GM23338 (cell line): ENCODE data around the gene SLC44A1.

Source experiments
- EZH2 ChIP-seq: fragments of 200-600 bp; sonication (generic); IDR thresholded peaks from one replicate; pipeline ENCODE4 v1.8.0; 2017; ENCODE audit warnings: antibody characterized with exemption, mild to moderate bottlenecking, low read depth; ENCODE audit not compliant: unreplicated experiment
- JUNB ChIP-seq: IDR thresholded peaks from one replicate; pipeline ENCODE4 v1.6.1; 2016; ENCODE audit warnings: antibody characterized with exemption; ENCODE audit not compliant: unreplicated experiment
- NANOG ChIP-seq: IDR thresholded peaks from 2 replicates; pipeline ENCODE4 v1.6.1; 2016; ENCODE audit warnings: antibody characterized with exemption, borderline replicate concordance
- POLR2AphosphoS5 ChIP-seq: IDR thresholded peaks from 2 replicates; pipeline ENCODE4 v1.6.1; 2016; ENCODE audit warnings: antibody characterized with exemption, low read depth
- ZNF331 ChIP-seq: fragments of 250-450 bp; sonication (Bioruptor Pico); IDR thresholded peaks from 2 replicates; pipeline ENCODE4 v1.5.0; 2020; ENCODE audit warnings: low read depth, mild to moderate bottlenecking, moderate library complexity
- TF ChIP-seq, protein P1 (sequence below), 2 experiments: fragments of 200-600 bp in 1 of 2; sonication (generic) in 1 of 2; conservative IDR thresholded peaks; 2 replicates each; pipeline versions ENCODE4 v1.5.1 to v1.6.1; 2016 to 2017; ENCODE audit warnings: antibody characterized with exemption in 2 of 2, low read depth in 2 of 2, mild to moderate bottlenecking in 2 of 2, moderate library complexity in 1 of 2
- TF ChIP-seq, protein P2 (sequence below): IDR thresholded peaks from one replicate; pipeline ENCODE4 v1.6.1; 2018; ENCODE audit warnings: antibody characterized with exemption; ENCODE audit not compliant: unreplicated experiment

DNA sequence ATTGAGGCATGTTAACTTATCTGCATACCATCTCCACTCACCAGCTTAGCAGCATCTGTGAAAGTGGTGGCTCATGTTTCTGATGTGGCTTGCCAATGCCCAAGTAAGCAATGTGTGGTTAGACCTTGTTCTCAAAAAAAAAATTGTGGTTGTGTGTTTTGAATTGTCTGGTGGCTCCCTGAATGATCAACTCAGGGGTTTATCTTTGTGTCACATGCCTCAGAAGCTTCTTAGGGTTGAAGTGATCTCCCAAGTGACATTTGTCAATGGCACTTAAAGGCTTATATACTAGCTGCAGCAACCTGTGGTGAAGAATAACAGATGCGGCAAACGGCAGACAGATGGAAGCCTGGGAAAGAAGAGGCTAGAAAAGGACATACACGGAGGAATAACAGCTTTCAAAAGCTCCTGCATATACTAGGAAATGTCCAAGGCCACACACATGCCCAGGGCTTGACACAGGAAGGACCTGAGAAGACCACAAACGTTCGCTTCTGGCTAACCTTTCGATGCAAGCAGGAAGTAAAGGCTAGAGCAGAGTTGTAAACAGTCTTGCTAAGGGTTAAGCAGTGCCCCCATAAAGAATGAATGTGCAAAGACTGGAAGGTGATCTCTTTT, 161.2 kb downstream of the SLC44A1 start:
- TF ChIP-seq, protein P1, sequence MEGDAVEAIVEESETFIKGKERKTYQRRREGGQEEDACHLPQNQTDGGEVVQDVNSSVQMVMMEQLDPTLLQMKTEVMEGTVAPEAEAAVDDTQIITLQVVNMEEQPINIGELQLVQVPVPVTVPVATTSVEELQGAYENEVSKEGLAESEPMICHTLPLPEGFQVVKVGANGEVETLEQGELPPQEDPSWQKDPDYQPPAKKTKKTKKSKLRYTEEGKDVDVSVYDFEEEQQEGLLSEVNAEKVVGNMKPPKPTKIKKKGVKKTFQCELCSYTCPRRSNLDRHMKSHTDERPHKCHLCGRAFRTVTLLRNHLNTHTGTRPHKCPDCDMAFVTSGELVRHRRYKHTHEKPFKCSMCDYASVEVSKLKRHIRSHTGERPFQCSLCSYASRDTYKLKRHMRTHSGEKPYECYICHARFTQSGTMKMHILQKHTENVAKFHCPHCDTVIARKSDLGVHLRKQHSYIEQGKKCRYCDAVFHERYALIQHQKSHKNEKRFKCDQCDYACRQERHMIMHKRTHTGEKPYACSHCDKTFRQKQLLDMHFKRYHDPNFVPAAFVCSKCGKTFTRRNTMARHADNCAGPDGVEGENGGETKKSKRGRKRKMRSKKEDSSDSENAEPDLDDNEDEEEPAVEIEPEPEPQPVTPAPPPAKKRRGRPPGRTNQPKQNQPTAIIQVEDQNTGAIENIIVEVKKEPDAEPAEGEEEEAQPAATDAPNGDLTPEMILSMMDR (conservative IDR thresholded peaks at IDR 0.05; ENCODE audit: low read depth in 2 of 2) = no peak
- TF ChIP-seq POLR2AphosphoS5 (no peak), EZH2 (no peak), NANOG (no peak), ZNF331 (CRISPR knock-in tag) (no peak), JUNB (no peak)
- TF ChIP-seq, protein P2, sequence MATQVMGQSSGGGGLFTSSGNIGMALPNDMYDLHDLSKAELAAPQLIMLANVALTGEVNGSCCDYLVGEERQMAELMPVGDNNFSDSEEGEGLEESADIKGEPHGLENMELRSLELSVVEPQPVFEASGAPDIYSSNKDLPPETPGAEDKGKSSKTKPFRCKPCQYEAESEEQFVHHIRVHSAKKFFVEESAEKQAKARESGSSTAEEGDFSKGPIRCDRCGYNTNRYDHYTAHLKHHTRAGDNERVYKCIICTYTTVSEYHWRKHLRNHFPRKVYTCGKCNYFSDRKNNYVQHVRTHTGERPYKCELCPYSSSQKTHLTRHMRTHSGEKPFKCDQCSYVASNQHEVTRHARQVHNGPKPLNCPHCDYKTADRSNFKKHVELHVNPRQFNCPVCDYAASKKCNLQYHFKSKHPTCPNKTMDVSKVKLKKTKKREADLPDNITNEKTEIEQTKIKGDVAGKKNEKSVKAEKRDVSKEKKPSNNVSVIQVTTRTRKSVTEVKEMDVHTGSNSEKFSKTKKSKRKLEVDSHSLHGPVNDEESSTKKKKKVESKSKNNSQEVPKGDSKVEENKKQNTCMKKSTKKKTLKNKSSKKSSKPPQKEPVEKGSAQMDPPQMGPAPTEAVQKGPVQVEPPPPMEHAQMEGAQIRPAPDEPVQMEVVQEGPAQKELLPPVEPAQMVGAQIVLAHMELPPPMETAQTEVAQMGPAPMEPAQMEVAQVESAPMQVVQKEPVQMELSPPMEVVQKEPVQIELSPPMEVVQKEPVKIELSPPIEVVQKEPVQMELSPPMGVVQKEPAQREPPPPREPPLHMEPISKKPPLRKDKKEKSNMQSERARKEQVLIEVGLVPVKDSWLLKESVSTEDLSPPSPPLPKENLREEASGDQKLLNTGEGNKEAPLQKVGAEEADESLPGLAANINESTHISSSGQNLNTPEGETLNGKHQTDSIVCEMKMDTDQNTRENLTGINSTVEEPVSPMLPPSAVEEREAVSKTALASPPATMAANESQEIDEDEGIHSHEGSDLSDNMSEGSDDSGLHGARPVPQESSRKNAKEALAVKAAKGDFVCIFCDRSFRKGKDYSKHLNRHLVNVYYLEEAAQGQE = no peak
